LHCN-M2 (cell line): Measurements from ENCODE around the gene ADGRV1. TPM values are rescaled to one million over a fixed set of nuclear protein-coding genes. Genes with fewer than 3 reads are reported as not detected.

Source experiments
- DNase-seq: peaks from one replicate; pipeline ENCODE4 v3.0.0-alpha.2; 2012; ENCODE audit warnings: low read depth
- total RNA-seq: library from RNA; depleted of rRNA; stranded (reverse); fragments of >200 nt; gene quantifications from 2 replicates; pipeline ENCODE4 v1.2.3, GENCODE V29; 2014

Gene ADGRV1
- total RNA-seq, 1 experiment from 2014 or later = 0.17 TPM

GRCh38 chr5:91128604-91129003 is 570.0 kb downstream of the ADGRV1 start:
- DNase-seq = no peak

GRCh38 chr5:91129748-91130147 is 571.2 kb downstream of the ADGRV1 start:
- DNase-seq = no peak

GRCh38 chr5:91130759-91131158 is 572.2 kb downstream of the ADGRV1 start:
- no peak for DNase-seq

GRCh38 chr5:91132550-91132949 is 574.0 kb downstream of the ADGRV1 start:
- DNase-seq = no peak

GRCh38 chr5:91133183-91133582 is 574.6 kb downstream of the ADGRV1 start:
- DNase-seq = no peak

- no peak for DNase-seq
Measured at GRCh38 chr5:91135475-91136248, 577.1 kb downstream of the ADGRV1 start.

GRCh38 chr5:91136271-91136670 is 577.7 kb downstream of the ADGRV1 start:
- DNase-seq = peak; percentile 13

GRCh38 chr5:91137647-91138046 is 579.0 kb downstream of the ADGRV1 start:
- no peak for DNase-seq

- DNase-seq = no peak
Measured at GRCh38 chr5:91139572-91140200, 581.1 kb downstream of the ADGRV1 start.

- DNase-seq = no peak
Measured at GRCh38 chr5:91140657-91141056, 582.1 kb downstream of the ADGRV1 start.

GRCh38 chr5:91141642-91142041 is 583.0 kb downstream of the ADGRV1 start:
- no peak for DNase-seq

- no peak for DNase-seq
Measured at GRCh38 chr5:91142386-91142785, 583.8 kb downstream of the ADGRV1 start.

GRCh38 chr5:91142819-91143218 is 584.2 kb downstream of the ADGRV1 start:
- no peak for DNase-seq

- DNase-seq = no peak
Measured at GRCh38 chr5:91143840-91144239, 585.2 kb downstream of the ADGRV1 start.

- no peak for DNase-seq
Measured at GRCh38 chr5:91144491-91145332, 586.1 kb downstream of the ADGRV1 start.

- no peak for DNase-seq
Measured at GRCh38 chr5:91145333-91145620, 586.7 kb downstream of the ADGRV1 start.

GRCh38 chr5:91146230-91146629 is 587.6 kb downstream of the ADGRV1 start:
- DNase-seq = no peak

GRCh38 chr5:91146905-91147600 is 588.5 kb downstream of the ADGRV1 start:
- no peak for DNase-seq

- DNase-seq = no peak
Measured at GRCh38 chr5:91150234-91150633, 591.6 kb downstream of the ADGRV1 start.

GRCh38 chr5:91150636-91151035 is 592.0 kb downstream of the ADGRV1 start:
- DNase-seq = no peak

- peak; percentile 80 for DNase-seq
Measured at GRCh38 chr5:91151947-91152346, 593.4 kb downstream of the ADGRV1 start.

GRCh38 chr5:91154338-91154737 is 595.7 kb downstream of the ADGRV1 start:
- no peak for DNase-seq
